OCI-M1 (cell line): ENCODE measurements around the gene FAM221A.
"Not testable (repeated sequence)": the region's sequence is repeated elsewhere in the genome, so short reads cannot be mapped to it uniquely, and the experiment has no call there.

Experiments
- DNase-seq: peaks from one replicate; lab custom pipeline; 2025; lab: John Stamatoyannopoulos, UW

The FAM221A gene

DNA sequence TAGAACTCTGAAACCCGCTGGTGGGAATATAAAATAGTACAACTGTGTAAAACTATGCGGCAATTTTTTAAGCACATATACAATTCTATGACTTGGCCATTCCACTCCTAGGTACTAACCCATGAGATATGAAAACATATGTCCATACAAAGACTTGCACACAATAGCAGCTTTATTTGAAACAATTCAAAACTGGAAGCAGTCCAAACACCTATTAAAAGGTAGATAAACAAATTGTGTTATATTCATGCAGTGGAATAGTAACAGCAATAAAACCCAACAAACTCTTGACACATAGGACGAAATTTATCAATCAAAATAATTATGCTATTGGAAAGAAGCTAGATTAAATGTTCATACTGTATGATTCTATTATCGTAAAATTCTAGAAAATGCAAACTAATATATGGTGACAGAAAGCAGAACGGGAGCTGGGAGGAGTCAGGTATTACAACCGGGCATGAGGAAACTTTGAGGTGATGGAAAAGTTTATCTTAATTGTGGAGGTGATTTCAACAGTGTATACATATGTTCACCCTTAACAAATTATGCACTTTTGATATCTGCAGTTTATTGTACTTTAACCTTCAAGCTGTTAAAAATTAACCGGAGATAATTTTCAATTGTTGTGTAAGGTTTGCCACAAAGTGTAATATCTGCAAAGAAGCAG, 29.2 kb downstream of the FAM221A start:
- DNase-seq, result no peak

- no peak for DNase-seq
Measured at GRCh38 chr7:23710000-23710399, 30.0 kb downstream of the FAM221A start, which contains the start of gene STK31. STK31 (plus strand) TSS chr7:23710219; CDS start chr7:23710286, 67 bp downstream.

DNA sequence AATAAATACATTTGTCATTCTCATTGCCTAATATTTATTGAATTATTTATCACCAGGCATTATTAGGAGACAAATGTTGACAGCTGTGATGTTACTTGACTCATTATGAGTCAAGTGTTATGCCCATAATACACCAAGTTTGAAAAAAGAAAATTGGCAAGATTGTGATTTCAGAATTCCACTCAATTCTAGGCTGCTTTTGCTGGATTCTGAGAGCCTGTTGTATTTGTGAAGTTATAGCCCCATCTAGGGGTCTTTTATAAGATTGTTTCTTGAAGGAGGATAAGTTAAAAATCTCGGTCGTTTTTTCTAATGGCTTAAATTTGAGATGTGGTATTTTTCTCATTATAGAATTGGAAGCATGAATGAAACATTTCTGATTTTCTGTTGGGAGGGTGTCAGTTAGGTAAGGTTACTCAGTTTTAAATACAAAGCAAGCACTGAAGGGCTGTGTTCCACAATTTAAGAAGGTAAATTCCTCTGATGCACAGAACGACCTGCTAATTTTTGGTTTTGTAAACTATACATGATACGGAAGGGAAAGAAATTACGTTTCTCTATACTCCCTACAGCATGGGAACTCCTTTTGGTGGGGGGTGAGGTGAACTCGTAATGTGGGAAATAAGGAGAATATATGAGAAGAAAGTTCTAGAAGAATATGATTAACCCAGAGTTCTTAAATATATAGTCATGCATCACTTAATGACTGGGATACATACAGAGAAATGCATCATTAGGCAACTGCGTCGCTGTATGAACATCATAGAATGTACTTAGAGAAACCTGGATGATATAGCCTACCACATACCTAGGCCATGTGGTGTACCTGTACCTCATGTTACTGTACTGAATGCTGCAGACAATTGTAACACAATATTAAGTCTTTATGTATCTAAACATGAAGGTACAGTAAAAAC, 32.6 kb downstream of the FAM221A start:
- DNase-seq, result peak; percentile 57

- DNase-seq, result no peak
Measured at GRCh38 chr7:23713285-23714149, 33.5 kb downstream of the FAM221A start.

DNA sequence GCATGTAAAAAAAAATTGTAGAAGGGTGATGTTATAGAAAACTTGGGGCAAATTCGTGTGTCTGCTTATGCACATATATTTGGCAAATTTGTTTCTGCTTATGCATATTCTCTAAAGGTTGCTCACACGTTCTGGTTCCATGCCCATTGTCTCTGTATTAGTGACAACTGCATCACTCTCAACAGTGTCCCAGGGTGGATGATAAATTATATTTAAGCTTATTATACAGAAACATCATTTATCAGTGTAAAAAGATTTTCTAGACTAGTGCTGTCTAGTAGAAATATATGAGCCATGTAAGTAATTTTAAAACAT, 34.1 kb downstream of the FAM221A start:
- no peak for DNase-seq

GRCh38 chr7:23714579-23714978, 34.6 kb downstream of the FAM221A start:
- DNase-seq, result no peak

DNA sequence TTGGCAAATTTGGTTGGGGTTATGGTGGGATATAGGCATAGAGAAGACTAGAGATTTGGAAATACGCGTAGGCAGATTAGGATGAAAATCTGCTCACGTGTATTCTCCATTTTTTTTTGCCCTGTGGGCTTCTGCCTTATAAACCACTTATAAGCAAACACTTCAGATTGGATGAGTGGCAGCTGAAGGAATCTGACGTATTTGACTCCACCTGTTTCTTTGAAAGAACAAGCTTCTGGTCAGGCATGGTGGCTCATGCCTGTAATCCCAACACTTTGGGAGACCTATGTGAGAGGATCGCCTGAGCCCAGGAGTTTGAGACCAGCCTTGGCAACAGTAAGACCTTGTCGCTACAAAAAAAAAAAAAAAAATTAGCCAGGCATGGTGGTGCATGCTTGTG, 35.1 kb downstream of the FAM221A start:
- no peak for DNase-seq

DNA sequence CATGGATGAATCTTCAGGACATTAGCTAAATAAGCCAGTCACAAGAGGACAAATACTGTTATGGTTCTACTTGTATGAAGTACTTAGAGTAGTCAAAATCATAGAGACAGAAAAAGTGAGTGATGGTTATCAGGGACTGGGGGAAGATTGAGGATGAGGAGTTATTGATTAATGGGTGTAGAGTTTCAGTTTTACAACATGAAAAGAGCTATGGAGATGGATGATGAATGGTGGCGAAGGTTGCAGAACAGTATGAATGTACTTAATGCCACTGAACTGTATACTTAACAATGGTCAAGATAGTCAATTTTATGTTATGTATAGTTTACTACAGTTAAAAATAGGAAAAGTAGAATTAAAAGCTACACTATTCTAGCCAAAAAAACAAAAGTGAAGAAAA, 37.8 kb downstream of the FAM221A start:
- DNase-seq, result no peak

DNA sequence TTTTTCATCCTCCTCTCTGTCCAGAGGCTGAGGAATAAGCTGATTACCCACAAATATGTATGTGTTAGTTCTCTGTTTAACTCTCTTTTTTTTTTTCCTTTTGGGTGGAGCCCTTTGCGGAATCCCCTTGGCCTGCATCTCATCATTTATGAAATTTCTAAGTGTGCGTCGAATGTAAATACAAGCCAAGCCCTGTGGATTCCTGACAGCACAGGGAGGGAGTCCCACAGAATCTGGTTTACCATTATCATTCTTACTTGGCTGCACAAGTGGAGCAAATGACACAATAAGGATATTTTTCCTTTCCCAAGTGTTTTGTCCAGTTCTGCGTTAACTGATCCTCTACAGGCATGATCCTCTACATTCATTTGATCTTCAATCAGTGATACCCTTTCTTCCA, 41.5 kb downstream of the FAM221A start:
- DNase-seq, result no peak

GRCh38 chr7:23722587-23723216, 42.7 kb downstream of the FAM221A start:
- DNase-seq, result not testable (repeated sequence)

DNA sequence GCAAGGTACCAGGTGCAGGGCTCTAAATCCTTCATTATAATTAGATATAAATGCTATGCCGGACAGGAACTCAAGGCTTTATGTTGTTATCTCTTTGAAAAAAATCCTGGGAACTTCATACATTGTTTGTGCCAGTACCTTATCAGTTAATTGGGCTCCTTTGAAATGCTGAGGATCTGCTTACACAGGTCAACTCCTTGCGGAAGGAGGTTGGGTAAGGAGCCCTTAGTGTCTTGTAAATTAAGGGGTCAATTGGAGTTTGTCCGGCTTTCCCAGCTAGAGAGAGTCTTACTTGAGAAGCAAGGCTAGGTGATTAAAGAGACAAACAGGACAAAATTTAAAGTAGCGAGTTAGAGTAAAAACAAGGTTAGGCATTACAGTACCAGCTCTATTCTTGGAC, 44.1 kb downstream of the FAM221A start:
- DNase-seq, result not testable (repeated sequence)

GRCh38 chr7:23742051-23742450, 62.1 kb downstream of the FAM221A start:
- no peak for DNase-seq

DNA sequence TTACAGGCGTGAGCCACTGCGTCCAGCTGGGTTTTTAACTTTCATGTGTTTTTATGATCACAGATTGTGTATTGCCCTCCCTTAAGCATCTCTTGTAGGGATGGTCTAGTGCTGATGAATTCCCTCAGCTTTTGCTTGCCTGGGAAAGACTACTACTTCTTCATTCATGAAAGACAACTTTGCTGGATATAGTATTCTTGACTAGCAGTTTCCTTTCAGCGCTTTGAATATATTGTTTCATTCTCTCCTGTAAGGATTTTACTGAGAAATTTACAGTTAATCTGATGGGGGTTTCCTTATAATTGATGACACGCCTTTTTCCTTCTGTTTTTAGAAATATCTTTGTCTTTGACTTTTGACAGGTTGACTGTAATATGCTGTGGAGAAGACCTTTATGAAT, 63.2 kb downstream of the FAM221A start:
- DNase-seq, result no peak

DNA sequence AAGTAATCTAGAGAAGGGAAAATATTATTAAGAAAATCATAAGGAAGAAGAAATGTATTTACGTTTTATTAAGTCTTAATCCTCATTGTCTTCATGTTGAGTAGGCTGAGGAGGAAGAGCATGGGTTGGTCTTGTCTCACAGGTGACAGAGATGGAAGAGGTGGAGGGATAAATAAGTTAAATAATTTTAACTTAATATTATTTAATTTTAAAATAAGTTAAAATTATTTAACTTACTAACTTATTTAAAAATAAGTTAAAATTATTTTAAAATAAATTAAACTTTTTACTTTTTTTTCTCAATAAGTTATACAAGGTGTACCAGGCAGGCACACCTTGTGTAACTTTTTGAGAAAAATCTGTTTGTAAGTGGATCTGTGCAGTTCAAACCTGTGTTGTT, 66.6 kb downstream of the FAM221A start:
- DNase-seq, result no peak

DNA sequence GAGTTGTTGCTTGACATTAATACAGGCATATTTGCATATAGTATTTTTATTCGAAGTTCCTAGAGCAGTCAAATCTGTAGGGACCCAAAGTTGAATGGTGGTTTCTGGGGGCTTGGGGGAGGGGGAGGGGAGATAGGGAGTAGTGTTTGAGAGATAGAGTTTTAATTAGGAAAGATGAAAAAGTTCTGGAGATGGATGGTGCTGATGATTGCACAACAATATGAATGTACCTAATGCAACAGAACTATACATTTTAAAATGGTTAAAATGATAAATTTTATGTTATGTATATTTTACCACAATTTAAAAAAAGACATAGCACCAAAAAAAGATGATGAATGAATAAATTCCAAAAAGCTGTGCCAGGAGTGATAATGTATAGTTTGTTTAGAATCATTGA, 71.9 kb downstream of the FAM221A start:
- no peak for DNase-seq
